Type B pancreatic cell (in vitro differentiated cells): ENCODE measurements around the gene PPP2R2D. TPM values are rescaled to one million over a fixed set of nuclear protein-coding genes. Genes with fewer than 3 reads are reported as not detected.

Experiments used
- DNase-seq: peaks from one replicate; pipeline ENCODE4 v3.0.0; 2021; ENCODE audit warnings: mixed read lengths; ENCODE audit not compliant: unreplicated experiment; ENCODE audit errors: extremely low spot score
- H3K27ac Mint-ChIP-seq: 2 replicates; pipeline ENCODE4 v1.8.0; 2021; ENCODE audit warnings: mild to moderate bottlenecking, mixed read lengths
- H3K27me3 Mint-ChIP-seq: 2 replicates; pipeline ENCODE4 v1.8.0; 2021; ENCODE audit warnings: mixed read lengths
- H3K36me3 Mint-ChIP-seq: 2 replicates; pipeline ENCODE4 v1.8.0; 2021; ENCODE audit warnings: mixed read lengths
- H3K4me1 Mint-ChIP-seq: one replicate; pipeline ENCODE4 v1.8.0; 2021; ENCODE audit warnings: mixed read lengths; ENCODE audit not compliant: unreplicated experiment
- H3K4me3 Mint-ChIP-seq: 2 replicates; pipeline ENCODE4 v1.8.0; 2021; ENCODE audit warnings: mild to moderate bottlenecking, mixed read lengths
- H3K9me3 Mint-ChIP-seq: 2 replicates; pipeline ENCODE4 v1.8.0; 2021; ENCODE audit warnings: mixed read lengths
- total RNA-seq: library from RNA; stranded (reverse); gene quantifications from 2 replicates; pipeline ENCODE4 v1.2.1, GENCODE V29; 2021; ENCODE audit warnings: low replicate concordance
- TF ChIP-seq, protein P1 (sequence below): fragments of 200-600 bp; sonication (generic); conservative IDR thresholded peaks from 2 replicates; pipeline ENCODE4 v1.5.0; 2021; ENCODE audit warnings: antibody characterized with exemption, mild to moderate bottlenecking

Gene PPP2R2D
- total RNA-seq, 1 donor from 2014 or later, result 38.1 TPM

DNA sequence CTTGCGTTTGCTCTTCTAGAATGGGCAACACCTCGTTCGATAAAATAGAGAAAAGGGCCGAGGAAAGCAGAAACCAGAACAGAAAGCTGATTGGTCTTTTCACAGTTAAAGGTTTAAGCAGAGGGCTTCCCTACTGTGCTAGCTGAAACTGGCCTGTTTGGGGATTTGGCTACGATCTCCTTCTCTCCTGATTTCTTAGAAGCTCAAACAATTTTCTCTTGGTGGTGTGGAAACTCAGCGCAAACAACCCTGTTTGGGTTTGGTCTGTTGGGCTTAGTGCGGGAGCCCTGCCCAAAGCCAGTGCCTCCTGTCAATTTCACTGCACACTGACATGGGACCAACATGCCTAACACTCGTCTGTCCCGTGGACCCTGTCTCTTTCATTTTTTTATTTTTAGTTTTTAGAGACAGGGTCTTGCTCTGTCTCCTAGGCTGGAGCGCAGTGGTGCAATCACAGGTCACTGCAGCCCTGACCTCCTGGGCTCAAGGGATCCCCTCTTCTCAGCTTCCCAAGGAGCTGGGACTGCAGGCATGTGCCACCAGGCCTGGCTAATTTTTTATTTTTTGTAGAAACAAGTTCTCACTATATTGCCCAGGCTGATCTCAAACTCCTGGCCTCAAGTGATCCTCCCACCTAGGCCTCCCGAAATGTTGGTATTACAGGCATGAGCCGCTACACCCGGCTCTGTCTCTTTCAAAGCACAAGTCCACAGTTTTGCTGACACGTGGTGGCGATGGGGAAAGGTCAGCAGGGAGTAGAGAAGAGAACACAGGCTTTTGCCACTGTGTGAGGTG lies 97.4 kb downstream of the PPP2R2D start:
- TF ChIP-seq, protein P1, sequence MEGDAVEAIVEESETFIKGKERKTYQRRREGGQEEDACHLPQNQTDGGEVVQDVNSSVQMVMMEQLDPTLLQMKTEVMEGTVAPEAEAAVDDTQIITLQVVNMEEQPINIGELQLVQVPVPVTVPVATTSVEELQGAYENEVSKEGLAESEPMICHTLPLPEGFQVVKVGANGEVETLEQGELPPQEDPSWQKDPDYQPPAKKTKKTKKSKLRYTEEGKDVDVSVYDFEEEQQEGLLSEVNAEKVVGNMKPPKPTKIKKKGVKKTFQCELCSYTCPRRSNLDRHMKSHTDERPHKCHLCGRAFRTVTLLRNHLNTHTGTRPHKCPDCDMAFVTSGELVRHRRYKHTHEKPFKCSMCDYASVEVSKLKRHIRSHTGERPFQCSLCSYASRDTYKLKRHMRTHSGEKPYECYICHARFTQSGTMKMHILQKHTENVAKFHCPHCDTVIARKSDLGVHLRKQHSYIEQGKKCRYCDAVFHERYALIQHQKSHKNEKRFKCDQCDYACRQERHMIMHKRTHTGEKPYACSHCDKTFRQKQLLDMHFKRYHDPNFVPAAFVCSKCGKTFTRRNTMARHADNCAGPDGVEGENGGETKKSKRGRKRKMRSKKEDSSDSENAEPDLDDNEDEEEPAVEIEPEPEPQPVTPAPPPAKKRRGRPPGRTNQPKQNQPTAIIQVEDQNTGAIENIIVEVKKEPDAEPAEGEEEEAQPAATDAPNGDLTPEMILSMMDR, result no peak
- Mint-ChIP-seq H3K9me3 (no peaks in the 10 kb centered on the region), H3K27ac (peak overlapping the region; percentile 70), H3K27me3 (peaks cover 10% of the 10 kb centered on the region), H3K36me3 (no peaks in the 10 kb centered on the region), H3K4me1 (peaks cover 23% of the 10 kb centered on the region), H3K4me3 (peak overlapping the region; percentile 49)
- no peak for DNase-seq

DNA sequence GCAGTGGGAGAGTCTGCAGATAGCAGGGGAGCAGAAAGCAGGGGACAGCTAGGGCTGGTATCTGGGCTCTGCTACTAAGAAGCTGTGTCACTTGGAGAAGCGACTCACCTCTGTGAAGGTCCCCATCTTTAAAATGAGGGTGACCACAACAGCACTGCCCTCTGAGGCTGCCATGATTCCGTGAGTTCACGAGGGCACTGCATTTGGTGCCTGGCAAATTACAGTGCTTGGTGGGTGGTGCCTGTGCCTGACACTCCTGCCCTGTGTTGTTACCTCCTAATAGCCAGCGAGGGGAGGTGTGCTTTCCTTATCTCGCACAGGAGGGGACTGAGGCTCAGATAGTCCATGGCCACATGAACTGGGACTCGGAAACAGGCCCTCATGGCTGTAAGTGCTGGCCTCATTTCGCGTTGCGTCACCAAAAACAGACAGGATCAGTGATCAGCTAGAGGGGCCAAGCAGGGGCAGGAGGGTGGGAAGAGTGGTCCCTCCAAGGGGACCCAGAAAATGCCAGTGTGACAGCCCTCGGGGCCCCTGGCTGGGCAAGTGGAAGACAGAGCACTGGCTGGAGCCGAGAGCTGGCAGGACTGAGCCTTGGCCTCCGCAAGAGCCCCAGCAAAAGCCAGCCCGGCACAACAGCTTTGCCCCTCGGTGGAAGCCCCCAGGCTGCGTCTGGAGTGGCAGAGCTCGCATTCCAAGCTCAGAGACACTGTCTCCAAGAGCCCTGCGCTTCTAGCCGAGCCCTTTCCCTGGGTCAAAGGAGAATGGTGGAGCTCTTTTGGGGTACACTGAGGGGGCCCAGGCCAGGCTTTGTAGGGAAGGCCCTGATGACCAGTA lies 98.3 kb downstream of the PPP2R2D start:
- Mint-ChIP-seq H3K4me3 (no peak overlapping the region), H3K4me1 (peaks cover 23% of the 10 kb centered on the region), H3K27me3 (peaks cover 7% of the 10 kb centered on the region), H3K9me3 (no peaks in the 10 kb centered on the region), H3K36me3 (no peaks in the 10 kb centered on the region), H3K27ac (peak overlapping the region; percentile 70)
- TF ChIP-seq, protein P1, result no peak
- DNase-seq, result no peak

DNA sequence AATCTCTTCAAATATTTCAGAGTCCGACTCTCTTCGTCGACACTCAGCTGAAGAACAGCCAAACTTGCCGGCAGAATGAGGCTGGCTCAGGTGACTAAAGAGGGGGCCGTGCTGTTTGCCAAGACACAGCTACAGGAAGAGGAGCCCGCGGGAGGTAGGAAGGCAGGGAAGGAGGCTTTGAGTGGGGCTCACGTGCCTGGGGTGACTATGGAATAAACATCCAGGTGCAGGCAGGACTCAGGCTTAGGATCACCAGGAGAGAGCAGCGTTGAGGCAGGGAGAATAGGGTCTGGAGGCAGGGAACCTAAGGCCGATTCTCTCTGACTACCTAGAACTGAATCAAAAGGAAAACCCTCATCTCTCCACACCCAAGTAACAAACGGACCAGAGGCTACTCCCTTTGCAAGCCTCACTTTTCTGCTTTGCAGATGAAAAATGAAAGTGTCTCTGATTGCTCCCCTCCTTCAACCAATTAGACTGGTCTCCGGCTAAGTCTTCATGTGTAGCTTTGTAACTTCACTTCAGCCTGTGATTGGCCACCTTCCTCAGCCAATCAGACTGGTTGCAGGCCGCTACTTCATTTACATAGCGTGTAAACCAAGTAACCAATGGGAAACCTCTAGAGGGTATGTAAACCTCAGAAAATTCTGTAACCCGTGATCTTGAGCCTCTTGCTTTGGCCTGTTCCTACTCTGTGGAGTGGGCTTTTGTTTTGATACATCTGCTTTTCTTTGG lies 100.6 kb downstream of the PPP2R2D start:
- Mint-ChIP-seq H3K4me1 (peaks cover 23% of the 10 kb centered on the region), H3K9me3 (no peaks in the 10 kb centered on the region), H3K4me3 (no peak overlapping the region), H3K27ac (no peak overlapping the region), H3K27me3 (peaks cover 7% of the 10 kb centered on the region), H3K36me3 (no peaks in the 10 kb centered on the region)
- no peak for DNase-seq
- TF ChIP-seq, protein P1, result no peak

DNA sequence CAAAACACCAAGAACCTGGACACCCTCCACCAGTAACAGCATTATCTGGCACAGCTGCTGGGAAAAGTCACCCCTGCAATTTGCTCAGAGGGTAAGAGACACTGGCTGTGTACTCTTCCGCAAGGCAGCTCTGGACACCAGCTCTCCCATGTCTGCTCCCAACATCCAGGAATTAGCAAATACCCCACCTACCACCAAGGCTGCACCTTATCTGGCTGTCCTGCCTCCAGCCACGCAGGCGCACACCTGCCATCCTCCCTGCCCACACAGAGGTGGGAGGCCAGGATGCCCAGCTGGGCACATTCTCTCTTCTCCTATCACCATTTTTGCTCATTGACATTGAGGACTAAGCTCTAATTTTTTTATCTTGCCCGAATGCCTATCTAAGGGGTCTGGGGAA lies 101.2 kb downstream of the PPP2R2D start:
- Mint-ChIP-seq H3K9me3 (no peaks in the 10 kb centered on the region), H3K27ac (no peak overlapping the region), H3K4me1 (peaks cover 19% of the 10 kb centered on the region), H3K4me3 (no peak overlapping the region), H3K36me3 (no peaks in the 10 kb centered on the region), H3K27me3 (peaks cover 11% of the 10 kb centered on the region)
- TF ChIP-seq, protein P1, result no peak
- DNase-seq, result no peak

DNA sequence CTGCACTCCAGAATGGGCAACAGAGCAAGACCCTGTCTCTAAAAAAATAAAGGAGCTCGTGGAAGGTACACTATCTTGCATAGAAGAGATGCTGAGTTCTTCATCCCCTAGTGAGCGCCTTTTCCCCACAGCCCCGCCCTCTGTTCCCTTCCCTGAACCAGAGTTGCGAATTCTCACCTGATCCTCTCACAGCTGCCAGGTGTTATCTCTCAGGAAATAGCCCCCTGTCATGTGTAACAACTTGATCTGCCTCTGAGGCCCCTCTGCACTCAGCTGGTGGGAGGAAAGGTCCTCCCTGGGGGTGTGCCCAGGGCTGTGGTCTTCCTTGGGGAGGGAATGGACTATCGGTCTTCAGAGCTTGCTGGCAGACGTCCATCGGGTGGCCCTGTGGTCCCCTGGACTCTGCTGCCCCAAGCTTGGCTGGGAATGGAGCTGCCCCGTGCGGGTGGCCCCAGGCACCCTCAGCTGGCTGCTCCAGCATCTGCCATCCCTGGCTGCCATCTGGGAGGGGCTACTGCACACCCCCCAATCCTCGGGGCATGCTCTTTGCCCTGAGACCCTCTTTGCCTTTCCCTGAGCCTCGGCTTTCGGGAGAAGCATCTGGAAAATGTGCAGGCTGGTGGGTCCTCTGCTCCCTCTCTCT lies 102.6 kb downstream of the PPP2R2D start:
- H3K36me3 Mint-ChIP-seq, result no peaks in the 10 kb centered on the region

More for the DNA sequence above, 102.6 kb downstream of the PPP2R2D start:
- H3K9me3 Mint-ChIP-seq, result no peaks in the 10 kb centered on the region
- H3K27me3 Mint-ChIP-seq, result peaks cover 13% of the 10 kb centered on the region
- TF ChIP-seq, protein P1, result no peak
- no peak overlapping the region for H3K4me3 Mint-ChIP-seq
- DNase-seq, result no peak
- H3K4me1 Mint-ChIP-seq, result peaks cover 6% of the 10 kb centered on the region
- no peak overlapping the region for H3K27ac Mint-ChIP-seq
